GM18951 (cell line): Measurements from ENCODE around the gene LRCH4.

ENCODE experiments used
- POLR2A ChIP-seq: IDR thresholded peaks from 4 replicates; pipeline ENCODE4 v1.6.1; 2011; ENCODE audit warnings: mild to moderate bottlenecking; ENCODE audit not compliant: insufficient read length, insufficient read depth; ENCODE audit errors: extremely low read depth
- in situ Hi-C: fragments of 300-500 bp; cut with MboI; formaldehyde crosslinking; loops from one replicate; pipeline ENCODE4 v1.12.0; 2022; ENCODE audit warnings: low sequenced_read_pairs, mixed read lengths, inconsistent platforms; ENCODE audit not compliant: unreplicated experiment

LRCH4 gene

GRCh38 chr7:100582650-100583049, 3.3 kb downstream of the LRCH4 start:
- TF ChIP-seq POLR2A, result no peak
- in situ Hi-C loops, result no loop called here

DNA sequence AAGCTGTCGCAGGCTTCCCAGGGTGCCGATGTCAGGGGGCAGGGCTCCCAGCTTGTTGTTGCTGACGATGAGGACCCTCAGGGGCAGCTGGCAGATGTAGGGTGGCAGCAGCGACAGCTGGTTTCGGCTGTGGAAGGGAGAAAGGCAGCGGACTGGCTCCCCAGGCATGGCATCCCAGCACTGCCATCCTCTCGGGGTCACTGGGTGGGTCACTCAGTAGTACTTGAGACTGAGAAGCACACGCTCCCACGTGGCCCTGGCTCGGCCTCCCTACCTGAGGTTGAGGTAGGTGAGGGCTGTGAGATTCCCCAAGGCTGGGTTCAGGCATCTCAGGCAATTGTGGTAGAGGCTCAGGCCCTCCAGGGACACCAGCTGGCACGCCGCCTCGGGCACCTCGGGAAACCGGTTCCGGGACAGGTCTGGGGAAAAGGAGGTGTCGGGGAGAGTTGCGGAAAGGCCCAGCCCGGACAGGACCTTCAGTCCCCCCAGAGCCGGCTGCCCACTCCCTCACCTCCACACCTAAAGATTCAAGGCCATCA, 3.8 kb downstream of the LRCH4 start:
- in situ Hi-C loops, result no loop called here
- TF ChIP-seq POLR2A, result no peak

DNA sequence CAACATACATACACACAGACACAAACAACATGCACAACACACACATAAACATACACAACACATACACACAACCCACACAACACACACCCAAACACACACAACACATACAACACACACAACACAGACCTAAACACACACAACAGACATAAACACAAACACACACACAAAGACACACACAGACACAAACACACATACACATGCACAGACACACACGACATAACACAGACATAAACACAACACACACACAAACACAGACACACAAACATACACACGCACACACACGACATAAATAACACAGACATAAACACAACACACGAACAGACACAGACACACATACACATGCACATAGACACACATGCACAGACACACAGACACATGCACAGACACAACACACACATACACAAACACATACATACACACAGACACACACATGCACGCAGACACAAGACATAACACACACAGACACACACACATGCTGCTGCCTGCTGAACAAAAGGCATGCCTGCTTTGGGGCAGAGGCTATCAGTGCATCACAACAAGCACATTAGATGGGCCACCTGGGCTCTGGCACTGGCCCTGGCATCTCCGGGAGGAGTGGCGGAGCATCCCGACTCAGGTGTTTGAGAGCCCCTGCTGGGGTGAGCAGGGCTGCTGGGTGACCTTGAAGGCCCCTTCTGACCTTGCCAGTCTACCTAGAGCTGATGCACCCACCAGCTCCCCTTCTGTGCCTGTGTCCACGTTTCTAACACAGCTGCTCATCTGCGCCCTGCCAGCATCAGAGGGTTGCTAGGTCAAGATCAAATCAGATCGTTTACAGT, 5.3 kb downstream of the LRCH4 start:
- in situ Hi-C loops, result no loop called here
- no peak for TF ChIP-seq POLR2A

DNA sequence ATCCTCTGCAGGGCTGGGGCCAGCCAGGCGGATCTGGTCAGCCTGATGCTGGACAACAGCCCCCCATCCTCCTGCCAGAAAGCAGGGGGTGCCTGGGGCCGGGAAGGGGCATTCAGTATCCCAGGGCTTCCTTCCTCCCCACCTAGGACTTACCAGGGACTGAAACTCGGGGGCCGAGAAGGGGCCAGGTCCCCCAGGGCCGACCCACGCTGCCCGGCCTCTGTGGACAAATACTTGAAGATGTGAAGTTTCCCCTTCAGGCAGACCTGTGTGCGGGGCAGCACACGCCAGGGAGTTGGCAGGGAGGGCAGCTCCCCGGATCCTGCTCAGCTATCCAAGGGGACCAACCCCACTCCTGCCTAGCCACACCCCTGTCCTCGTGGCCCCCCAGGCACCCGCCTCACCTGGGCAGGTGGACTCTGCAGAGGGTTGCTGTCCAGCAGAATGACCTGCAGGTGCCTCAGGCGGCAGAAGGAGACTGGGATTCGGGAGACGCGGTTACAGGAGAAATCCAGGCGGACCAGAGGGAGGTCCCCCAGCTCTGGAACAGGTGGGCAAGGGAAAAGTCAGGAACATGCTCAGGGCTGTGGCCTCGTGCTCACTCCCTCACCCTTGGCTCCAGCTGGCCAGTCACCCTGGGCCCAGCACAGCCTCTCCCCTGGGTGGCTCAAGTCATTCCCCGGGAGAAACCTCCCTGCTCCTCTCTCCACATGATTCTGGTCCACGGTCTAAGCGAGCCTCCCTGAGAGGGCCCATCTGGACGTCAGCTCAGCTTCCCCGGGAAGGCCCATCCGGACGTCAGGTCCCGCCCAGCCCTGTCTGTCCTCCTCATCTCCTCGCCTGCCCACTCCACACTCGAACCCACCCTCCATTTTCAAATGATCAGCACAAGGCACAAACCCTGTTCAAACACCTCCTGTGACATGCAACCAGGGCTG, 7.4 kb downstream of the LRCH4 start:
- in situ Hi-C loops, result no loop called here

DNA sequence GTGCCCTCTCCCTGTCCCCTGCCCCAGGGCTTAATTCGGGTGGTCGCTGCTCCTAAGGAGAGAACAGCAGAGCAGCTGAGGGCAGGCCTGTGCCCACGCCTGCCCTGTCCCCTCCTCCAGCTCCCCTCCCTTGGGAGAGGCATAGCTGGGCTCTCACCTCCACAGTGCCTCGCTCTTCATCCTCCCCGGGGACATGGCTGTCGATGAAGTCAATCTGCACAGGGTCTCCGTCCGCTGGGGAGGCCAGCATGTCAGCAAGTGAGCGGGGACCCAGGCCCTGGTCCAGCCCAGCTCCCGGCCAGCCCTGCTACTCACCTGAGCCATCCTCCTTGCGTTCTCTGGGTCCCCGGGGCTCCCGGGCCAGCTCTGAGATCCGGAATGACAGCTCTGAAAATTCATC, 8.4 kb downstream of the LRCH4 start:
- TF ChIP-seq POLR2A, result no peak
- in situ Hi-C loops, result no loop called here

More for the DNA sequence above, 7.4 kb downstream of the LRCH4 start:
- TF ChIP-seq POLR2A, result no peak

GRCh38 chr7:100577103-100577502, 8.8 kb downstream of the LRCH4 start:
- no peak for TF ChIP-seq POLR2A
- in situ Hi-C loops, result no loop called here

- no peak for TF ChIP-seq POLR2A
- in situ Hi-C loops, result no loop called here
These were observed 9.4 kb downstream of the LRCH4 start for GRCh38 chr7:100576384-100576993.

DNA sequence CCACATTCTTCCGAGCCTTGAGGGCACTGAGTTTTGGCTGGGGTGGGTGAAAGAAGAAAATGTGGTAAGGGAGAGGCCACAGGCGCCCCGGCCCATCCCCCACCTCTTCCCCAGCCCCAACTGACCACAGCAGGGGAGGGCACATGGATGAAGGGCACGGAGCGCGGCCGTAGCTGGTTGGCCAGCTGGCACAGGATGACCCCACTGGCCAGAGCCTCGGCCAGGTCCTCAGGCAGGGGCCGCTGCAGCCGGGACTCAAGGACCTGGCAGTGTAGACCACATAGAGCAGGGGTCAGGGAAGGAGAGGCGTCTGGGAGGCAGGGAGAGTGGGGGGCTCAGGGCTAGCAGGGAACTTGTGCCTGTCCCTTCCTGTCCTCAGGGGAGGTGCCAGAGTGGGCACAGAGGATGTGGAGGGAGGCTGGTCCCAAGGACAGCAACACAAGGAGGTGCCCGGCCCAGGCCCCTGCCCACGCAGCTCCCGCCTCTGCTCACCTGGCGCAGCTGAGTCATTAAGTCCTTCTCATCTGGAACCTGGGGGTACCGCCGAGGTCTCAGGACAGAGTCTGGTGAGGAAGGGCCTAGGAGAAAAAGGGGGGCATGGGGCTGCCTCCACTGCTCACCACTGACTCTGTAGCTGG, 10.1 kb downstream of the LRCH4 start:
- no peak for TF ChIP-seq POLR2A
- in situ Hi-C loops, result no loop called here

- no peak for TF ChIP-seq POLR2A
- in situ Hi-C loops, result no loop called here
These were observed 10.7 kb downstream of the LRCH4 start for GRCh38 chr7:100575206-100575631.

DNA sequence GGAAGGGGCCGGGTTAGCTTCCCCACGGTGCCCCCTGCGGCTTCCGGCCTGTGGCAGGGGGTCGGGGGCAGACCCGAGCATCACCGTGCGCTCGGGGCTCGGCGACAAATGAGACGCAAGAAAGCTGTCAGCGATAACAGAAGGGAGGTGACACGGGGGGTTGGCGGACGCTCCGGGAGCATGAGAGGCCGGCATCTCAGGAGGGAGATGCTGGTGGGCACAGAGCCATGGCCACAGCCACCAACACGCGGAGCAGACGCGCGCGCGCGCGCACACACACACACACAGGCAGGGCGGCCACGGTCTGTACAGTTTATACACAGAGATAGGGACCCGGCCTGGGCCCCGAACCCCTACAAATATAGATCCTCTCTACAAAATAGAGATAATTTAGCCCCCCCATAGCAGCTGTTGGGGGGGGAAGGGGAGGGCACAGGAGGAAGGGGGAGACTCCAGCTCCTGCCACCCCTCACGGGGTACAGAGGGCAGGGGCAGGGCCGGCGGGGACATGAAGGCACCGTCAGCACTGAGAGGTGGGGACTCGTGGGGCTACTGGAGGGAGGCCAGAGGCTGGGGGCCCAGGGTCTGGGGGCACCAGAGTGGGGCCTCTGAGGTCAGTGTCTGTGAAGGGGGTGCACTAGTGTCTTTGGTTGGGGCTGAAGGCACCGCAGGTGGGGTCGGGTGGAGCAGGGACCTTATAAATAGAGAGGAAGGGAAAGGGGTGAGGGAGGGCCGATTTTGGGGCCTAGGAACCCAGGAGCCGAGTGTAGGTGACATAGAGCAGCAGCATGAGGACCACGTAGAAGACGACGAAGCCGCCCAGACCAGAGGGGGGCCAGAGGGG, 11.3 kb downstream of the LRCH4 start:
- in situ Hi-C loops, result no loop called here
- no peak for TF ChIP-seq POLR2A

DNA sequence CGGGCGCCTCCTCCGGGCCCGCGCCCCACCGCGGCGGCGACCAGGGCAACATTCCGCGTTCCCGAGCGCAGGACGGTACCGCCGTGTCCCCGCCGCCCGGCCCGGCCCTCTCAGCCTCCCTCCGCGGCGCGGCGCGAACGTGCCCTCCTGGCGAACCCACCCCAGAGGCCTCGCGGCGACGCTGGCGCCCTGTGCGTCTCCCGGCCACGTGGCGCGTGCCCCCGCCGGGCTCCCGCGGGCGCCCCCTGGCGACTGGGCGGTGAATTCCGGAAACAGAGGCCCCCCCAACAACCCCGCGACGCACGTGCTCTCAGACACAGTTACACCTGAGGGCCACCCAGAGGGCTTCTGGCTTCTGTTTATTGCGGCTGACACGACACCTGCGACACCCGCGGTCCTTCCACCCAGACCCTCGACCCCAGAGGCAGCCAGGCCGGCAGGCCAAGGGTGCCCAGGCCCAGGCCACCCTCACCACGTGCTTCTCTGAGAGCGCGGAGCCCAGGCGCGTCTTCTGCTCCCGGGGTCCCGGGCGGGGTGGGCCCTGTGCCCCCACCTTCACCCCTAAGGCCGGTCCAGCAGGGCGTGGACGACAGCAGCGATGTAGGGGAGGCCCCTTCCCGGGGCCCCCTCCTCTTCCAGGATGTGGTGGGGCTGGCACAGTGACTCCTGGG, 12.1 kb downstream of the LRCH4 start, which contains the start of gene SAP25:
Gene SAP25 (minus strand): TSS at position 210 of the 671 bp plus-strand sequence. CDS start 158 bp downstream, at position 52.
- TF ChIP-seq POLR2A, result no peak
- in situ Hi-C loops, result no loop called here
